Testis (tissue), 3 donors: ENCODE results near the gene NPL. TPM values are rescaled to one million over a fixed set of nuclear protein-coding genes. Genes with fewer than 3 reads are reported as not detected.

ENCODE experiments used
- DNase-seq: peaks from one replicate; pipeline ENCODE4 v3.0.0-alpha.2; 2019
- H3K27ac ChIP-seq, 2 donors: fragments of 200-600 bp; sonication (generic); one replicate each; pipeline ENCODE4 v1.5.1; 2019
- H3K27me3 ChIP-seq: fragments of 200-600 bp; sonication (generic); one replicate; pipeline ENCODE4 v1.5.1; 2019
- H3K36me3 ChIP-seq: fragments of 200-600 bp; sonication (generic); one replicate; pipeline ENCODE4 v1.5.1; 2017; ENCODE audit warnings: low read depth; ENCODE audit errors: missing control alignments
- H3K4me1 ChIP-seq: fragments of 200-600 bp; sonication (generic); one replicate; pipeline ENCODE4 v1.5.1; 2019
- H3K4me3 ChIP-seq, 2 donors: fragments of 200-600 bp; sonication (generic); one replicate each; pipeline ENCODE4 v1.5.1; 2017 to 2019
- H3K9me3 ChIP-seq: fragments of 200-600 bp; sonication (generic); one replicate; pipeline ENCODE4 v1.5.1; 2017
- POLR2A ChIP-seq: fragments of 450-650 bp; IDR thresholded peaks from one replicate; pipeline ENCODE4 v1.6.1; 2017; ENCODE audit warnings: antibody characterized with exemption, mild to moderate bottlenecking, moderate library complexity
- WGBS, 2 donors: methylation state at CpG; one replicate each; pipeline ENCODE4 v1.1.5; 2018; 5-methylcytosine and 5-hydroxymethylcytosine counted together
- intact Hi-C: fragments of 100-400 bp; cut with DNase I; formaldehyde crosslinking; loops from one replicate; pipeline ENCODE4 v1.15.1; 2023; ENCODE audit warnings: low total_unique reads
- polyA plus RNA-seq: library from polyadenylated mRNA; stranded (reverse); fragments of 350-450 nt; fragmentation: Illumina TruSeq; extraction: RNeasy Lipid Tissue Mini Kit (QIAGEN cat#74804); gene quantifications from one replicate; pipeline ENCODE4 v1.2.3, GENCODE V29; 2014; ENCODE audit warnings: low read depth, low replicate concordance; ENCODE audit not compliant: insufficient read depth
- total RNA-seq, 2 donors: library from RNA; depleted of rRNA; stranded (reverse); fragments of >200 nt; gene quantifications; one replicate each; pipeline ENCODE4 v1.2.3, GENCODE V29; 2016
- TF ChIP-seq, protein P1 (sequence below), 3 experiments: fragments of 450-650 bp in 2 of 3; fragments of 200-600 bp in 1 of 3; sonication (generic) in 1 of 3; IDR thresholded peaks; one replicate each; pipeline ENCODE4 v1.5.1; 2016 to 2019; ENCODE audit warnings: antibody characterized with exemption in 3 of 3, mild to moderate bottlenecking in 2 of 3, moderate library complexity in 1 of 3

The NPL gene
- total and polyA plus RNA-seq, 3 donors from 2014 or later = 11.1 to 22.5 (median 21.6) TPM

DNA sequence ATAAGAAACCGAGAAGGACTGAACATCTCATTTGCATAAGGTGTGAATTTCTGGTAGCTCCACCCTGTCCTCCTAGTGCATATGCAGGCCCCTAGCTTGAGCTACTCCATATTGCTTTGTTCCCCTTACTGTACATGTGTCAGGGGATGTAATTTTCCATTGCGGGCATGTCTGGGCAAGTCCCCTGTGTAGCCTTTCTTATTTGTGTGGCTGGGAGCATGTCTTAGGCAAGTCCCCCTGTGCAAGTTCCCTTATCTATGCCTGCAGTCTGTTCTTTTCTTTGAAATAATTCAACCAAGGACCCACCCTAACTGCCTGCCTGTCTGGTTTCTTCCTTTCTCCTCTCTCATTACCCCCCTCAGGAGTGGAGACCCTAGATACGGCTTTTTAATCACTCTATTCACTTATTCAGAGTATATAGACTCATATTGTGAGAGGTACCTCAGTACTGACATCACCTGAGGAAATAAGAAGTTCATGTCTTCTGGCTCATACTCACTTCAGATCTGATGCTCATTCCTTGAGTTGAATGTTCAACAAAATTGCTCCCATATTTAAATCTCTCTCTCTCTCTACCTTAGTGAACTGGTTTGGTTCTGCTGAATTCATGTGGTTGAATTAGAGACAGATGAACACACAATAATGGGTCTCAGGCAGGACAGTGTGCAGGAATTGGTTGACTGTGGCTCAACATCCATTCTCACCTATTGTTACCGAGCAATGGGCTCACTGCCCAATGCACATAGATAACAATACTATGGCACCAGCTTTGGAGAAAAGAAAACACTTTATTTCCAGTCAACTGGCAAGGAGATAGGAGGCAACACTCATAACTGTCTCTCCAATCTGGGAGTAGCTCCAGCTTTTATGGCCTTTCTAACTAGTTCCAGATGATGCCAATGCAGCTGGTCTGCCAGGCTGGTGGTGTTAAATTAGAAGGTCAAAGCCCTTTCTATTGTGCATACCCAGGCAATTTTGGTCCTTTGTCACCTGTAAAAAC is 27.9 kb upstream of the NPL start:
- no peak for DNase-seq
- Histone ChIP-seq H3K9me3 (no peaks in the 10 kb centered on the region), H3K27me3 (no peaks in the 10 kb centered on the region), H3K4me3 (no peak overlapping the region), H3K27ac (no peak overlapping the region), H3K4me1 (no peaks in the 10 kb centered on the region), H3K36me3 (no peaks in the 10 kb centered on the region)
- WGBS, 2 donors = 92 to 93% methylated on average over 4 of the region's 4 CpGs
- intact Hi-C loops = no loop called here
- TF ChIP-seq POLR2A = no peak
- TF ChIP-seq, protein P1, sequence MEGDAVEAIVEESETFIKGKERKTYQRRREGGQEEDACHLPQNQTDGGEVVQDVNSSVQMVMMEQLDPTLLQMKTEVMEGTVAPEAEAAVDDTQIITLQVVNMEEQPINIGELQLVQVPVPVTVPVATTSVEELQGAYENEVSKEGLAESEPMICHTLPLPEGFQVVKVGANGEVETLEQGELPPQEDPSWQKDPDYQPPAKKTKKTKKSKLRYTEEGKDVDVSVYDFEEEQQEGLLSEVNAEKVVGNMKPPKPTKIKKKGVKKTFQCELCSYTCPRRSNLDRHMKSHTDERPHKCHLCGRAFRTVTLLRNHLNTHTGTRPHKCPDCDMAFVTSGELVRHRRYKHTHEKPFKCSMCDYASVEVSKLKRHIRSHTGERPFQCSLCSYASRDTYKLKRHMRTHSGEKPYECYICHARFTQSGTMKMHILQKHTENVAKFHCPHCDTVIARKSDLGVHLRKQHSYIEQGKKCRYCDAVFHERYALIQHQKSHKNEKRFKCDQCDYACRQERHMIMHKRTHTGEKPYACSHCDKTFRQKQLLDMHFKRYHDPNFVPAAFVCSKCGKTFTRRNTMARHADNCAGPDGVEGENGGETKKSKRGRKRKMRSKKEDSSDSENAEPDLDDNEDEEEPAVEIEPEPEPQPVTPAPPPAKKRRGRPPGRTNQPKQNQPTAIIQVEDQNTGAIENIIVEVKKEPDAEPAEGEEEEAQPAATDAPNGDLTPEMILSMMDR (IDR thresholded peaks at IDR 0.05) = no peak

GRCh38 chr1:182762536-182762935 is 27.0 kb upstream of the NPL start:
- no peak overlapping the region for H3K4me3 ChIP-seq
- WGBS, 2 donors = 90 to 93% methylated on average over 4 of the region's 4 CpGs
- no peak for DNase-seq
- H3K27ac ChIP-seq = no peak overlapping the region
- H3K9me3 ChIP-seq = no peaks in the 10 kb centered on the region
- H3K4me1 ChIP-seq = no peaks in the 10 kb centered on the region
- TF ChIP-seq, protein P1 (IDR thresholded peaks at IDR 0.05) = no peak
- no peak for TF ChIP-seq POLR2A
- intact Hi-C loops = no loop called here
- no peaks in the 10 kb centered on the region for H3K36me3 ChIP-seq
- no peaks in the 10 kb centered on the region for H3K27me3 ChIP-seq

DNA sequence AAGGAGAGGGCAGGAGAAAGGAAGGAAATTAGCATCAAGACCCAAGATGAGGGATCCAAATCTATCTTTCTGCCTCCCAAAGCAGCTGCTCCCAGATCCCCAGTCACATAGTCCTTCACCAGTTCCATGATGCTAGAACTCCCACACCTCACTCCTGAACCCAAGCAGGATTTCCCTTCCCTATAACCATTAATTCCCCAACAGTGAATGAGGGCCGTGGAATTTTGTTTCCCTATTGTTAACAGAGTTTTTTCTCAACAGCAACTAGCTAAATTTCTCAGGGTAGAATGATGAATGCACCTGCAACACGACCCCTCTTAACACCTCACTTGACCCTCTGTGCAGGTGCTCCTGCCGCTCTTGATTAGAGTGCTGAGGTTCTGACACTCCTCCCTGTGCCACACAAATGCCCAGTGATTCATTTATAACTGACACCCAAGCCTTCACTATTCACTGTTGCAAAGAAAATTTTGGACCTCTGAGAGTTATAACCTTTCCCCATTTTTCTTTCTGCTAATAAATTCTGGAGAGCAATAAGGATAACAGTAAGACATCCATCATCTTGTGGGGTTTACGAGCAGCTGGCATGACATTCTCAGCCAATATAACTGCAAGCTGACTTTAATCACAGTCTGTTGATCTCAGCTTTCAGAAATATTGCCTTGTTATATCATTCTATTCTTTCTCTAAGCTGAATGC is 25.4 kb upstream of the NPL start:
- Histone ChIP-seq H3K4me3 (no peak overlapping the region), H3K36me3 (no peaks in the 10 kb centered on the region), H3K27me3 (no peaks in the 10 kb centered on the region), H3K4me1 (no peaks in the 10 kb centered on the region), H3K27ac (no peak overlapping the region), H3K9me3 (no peaks in the 10 kb centered on the region)
- WGBS, 2 donors = 75 to 78% methylated on average over 4 of the region's 4 CpGs
- TF ChIP-seq POLR2A = no peak
- no peak for DNase-seq
- intact Hi-C loops = no loop called here

DNA sequence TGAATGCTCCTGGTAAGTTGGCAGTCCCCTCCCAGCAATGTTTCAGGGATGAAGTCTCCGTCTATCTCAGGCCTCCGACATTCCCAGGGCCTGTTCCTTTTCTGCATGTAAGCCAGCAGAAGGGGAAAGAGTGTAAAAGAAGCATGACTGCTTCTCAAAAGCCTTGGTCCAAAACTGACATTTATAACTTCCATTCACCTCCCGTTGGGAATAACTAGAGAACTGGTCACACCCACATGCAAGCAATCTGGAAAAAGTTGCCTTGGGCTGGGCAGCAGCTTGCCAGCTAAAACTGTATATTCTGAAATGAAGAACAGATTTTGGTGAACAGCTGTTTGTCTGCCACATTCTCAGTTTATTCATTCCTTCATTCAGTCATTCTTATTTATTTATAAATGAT is 24.2 kb upstream of the NPL start:
- no peak for DNase-seq
- H3K4me1 ChIP-seq = no peaks in the 10 kb centered on the region
- no peak overlapping the region for H3K4me3 ChIP-seq
- H3K9me3 ChIP-seq = no peaks in the 10 kb centered on the region
- intact Hi-C loops = no loop called here
- no peak overlapping the region for H3K27ac ChIP-seq
- no peaks in the 10 kb centered on the region for H3K36me3 ChIP-seq
- no peaks in the 10 kb centered on the region for H3K27me3 ChIP-seq
- no peak for TF ChIP-seq POLR2A
- TF ChIP-seq, protein P1 (IDR thresholded peaks at IDR 0.05) = no peak
- 51 to 70% methylated on average over 3 of the region's 3 CpGs for WGBS, 2 donors

DNA sequence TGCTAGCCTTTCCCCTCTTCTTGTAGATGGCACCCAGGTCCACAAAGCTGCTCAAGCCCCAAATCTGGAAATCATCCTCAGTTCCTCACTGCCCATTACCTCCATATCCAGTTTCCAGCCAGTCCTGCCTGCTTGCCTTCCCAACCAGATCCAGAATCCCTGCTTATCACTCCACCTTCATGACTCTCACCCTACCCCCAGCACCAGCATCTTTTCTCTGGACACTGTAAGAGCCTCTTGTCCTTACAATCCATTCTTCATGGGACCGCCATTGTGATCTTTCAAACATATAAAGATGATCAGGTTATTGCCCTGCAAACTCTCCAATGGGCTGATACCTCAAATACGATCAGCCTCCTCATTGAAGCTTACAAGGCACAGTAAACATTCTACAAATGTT is 23.5 kb upstream of the NPL start:
- no peak overlapping the region for H3K4me3 ChIP-seq
- 96 to 97% methylated on average over 2 of the region's 2 CpGs for WGBS, 2 donors
- no peaks in the 10 kb centered on the region for H3K27me3 ChIP-seq
- H3K4me1 ChIP-seq = no peaks in the 10 kb centered on the region
- TF ChIP-seq, protein P1 (IDR thresholded peaks at IDR 0.05) = no peak
- no peak for TF ChIP-seq POLR2A
- no peak overlapping the region for H3K27ac ChIP-seq
- H3K36me3 ChIP-seq = no peaks in the 10 kb centered on the region
- no peak for DNase-seq
- H3K9me3 ChIP-seq = no peaks in the 10 kb centered on the region
- intact Hi-C loops = no loop called here
